Activated CD8-positive, alpha-beta memory T cell treated with anti-CD3 and anti-CD28 coated beads, Interleukin-2, amount 50 U/mL, for 4 hours (primary cell): Measurements from ENCODE around the gene PCCB.
"Not testable (repeated sequence)": the region's sequence is repeated elsewhere in the genome, so short reads cannot be mapped to it uniquely, and the experiment has no call there.

Experiments
- DNase-seq: peaks from one replicate; pipeline ENCODE4 v3.0.0-alpha.2; 2020

The PCCB gene

DNA sequence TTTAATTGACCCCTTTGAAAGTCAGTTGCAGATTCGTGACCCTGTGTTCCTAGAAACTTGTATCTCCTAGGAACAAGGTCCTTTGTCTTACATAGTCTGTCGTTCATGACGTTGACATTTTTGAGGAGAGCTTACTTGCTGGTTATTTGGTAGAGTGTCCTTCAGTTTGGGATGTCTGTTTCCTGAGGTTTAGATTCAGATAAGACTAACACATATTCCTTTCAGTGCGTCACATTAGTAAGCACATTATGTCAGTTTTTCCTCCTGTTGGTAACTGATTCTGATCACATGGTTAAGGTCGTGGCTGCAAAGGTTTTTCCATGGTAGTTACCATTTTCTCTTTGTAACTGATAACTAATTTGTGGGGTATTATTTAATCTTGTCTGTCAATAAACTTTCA lies 80.8 kb downstream of the PCCB start:
- DNase-seq = no peak

DNA sequence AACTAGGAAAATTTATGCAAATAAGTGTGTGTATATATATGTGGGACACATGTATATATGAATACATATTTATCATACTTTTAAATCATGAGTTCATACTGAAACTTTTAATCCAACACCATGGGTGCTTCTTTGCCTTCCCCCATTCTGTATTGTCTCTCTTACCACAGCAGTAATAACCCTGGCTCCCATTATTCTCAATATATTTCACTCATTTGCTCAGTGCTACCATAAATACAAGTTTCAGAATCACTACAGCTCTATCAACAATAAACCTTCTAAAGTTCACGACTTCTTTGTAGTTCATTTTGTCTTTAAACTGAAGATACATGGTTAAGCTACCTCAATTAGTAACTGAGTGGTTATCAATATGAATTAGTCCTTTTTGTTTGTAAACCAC lies 82.2 kb downstream of the PCCB start:
- no peak for DNase-seq

DNA sequence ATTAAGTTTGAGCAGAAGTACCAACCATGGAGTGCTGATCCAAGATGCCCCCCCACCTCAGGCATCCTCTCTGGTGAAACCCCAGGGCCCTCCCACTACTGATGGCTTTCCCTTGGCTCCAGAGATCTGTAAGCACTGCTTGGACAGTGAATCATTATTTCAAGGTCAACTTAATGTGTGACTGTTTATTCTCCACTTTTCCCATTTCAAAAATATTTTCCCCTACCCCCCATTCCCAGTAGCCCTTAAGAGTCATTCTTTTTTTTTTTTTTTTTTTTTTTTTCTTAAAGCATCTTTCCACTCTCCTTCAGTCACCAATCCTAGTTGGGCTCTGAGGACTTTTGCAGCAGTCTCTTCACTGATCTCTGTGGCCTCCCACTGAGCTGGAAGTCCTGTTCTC lies 82.6 kb downstream of the PCCB start:
- DNase-seq = no peak

DNA sequence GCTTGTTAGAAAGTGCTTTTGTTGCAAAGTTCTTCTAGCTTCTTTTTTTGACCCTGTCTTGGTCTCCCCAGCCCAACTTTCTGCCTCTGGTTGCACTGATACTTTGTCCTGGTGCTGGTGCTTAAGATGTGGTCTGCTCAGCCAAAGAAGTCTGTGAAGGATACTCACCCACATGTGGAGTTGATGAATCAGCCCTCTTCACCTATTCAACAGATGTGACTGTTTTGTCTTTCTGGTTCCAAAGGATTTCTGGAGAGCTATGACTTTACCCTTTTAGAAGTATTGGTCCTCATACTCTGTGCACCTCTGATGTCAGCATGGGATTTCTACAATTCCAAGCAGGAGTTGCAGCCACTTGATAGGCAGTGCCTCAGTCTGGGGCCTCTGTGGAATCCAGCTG lies 84.1 kb downstream of the PCCB start:
- no peak for DNase-seq

DNA sequence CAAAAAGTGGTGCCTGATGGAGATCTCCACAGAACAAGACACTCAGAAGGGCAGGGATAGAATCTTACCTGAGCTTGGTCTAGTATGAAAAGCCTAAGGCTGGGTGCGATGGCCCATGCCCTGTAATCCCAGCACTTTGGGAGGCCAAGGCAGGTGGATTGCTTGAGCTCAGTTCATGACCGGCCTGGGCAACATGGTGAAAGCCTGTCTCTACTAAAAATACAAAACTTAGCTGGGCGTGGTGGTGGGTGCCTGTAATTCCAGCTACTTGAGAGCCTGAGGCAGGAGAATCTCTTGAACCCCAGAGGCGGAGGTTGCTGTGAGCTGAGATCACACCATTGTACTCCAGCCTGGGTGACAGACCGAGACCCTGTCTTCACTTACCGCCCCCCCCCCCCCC lies 84.6 kb downstream of the PCCB start:
- not testable (repeated sequence) for DNase-seq

DNA sequence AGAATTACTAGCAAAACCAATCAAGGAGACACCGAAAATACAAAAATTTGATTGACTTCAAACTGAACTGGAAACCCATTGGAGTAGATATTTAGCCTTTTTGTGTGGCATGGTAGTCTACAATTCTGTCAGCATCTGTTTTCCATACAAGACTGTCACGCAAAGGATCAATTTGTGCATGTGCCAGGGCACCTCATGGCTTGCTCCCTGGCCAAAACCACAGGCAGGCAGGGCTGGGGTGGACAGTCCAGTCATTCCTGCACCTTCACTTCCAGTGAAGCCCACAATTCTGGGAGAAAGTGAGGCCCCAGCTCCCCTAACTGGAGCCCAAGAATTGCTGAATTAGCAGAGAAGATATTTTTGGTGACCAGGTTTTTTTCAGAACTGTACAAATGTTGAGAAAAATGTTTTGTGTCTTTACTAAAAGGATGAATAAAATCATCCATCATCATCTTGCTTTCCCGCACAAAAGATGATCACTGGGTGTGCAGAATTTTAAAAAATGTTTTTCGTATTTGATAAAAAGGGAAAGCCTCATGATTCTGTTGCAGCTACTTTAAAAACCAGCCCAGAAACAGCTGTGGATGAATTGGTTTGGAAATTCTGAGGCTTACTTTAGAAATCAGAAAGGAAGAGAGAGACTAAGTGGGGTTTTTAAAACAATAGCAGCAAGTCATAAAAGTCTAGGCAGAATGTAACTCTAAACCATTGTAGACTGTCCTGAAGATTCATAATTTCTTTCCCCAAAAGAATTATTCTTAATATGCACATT lies 86.4 kb downstream of the PCCB start:
- DNase-seq = no peak

DNA sequence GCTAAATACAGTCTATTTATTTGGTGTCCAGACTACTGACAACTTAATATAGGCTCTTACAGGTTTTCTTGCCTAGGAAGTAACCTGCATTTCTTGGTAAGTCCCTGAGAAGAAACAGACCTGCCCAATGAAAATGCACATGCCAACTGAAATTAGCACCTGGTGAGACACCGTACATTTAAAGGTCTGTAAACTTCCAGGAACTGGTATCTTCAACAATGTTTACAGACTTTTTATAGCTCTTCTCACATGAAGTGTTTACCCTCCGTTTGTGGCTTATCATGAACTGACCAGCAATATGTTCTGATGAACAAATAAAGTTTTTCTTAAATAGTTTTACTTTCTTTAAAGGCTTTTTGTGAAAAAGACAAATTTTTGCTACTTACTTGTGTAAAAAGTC lies 93.3 kb downstream of the PCCB start:
- no peak for DNase-seq

DNA sequence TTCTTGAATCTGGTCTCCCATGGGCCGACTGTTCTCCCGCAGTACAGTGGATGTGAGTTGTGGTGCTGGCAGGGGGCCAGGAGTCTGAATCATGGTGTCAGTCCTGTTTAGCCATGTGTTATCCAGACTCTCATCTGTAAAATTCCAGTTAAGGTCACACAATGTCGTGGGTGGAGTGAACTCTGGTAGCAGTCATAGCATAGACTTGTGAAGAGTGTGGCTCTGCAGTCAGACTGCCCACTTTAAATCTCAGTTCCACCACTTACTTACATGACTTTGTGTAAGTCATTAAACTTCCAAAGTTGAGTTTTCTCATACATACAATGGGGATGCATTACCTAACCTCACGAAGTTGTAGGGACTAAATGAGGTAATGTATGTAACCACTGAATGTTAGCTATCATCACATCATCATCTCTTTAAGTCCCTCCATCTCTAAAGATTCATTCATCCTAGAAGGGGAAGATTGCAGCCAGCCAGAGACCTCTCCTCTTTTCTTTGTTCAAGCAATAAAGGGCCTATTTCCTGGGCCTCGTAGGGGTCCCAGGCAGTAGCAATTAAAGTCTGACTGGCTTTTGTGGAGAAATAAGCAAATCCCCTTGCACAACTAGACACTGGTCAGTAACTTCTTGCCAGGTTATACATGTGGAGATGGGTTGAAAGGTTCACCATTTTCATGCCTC lies 93.9 kb downstream of the PCCB start:
- no peak for DNase-seq

DNA sequence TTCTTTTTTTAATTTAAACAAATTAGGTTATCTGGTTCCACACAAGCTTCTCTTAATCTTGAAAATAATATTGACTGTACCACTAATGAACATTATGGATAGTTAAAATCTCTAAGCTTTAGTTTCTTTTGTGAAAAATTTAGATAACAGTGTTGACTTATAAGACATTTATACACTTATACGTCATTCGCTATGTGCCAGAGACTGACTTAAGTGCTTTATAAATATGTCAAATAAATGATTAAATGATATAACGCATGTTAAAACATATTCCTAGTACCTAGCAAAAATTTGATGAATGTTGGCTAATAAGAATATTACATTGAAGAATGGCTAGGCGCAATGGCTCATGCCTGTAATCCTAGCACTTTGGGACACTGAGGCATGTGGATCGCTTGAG lies 96.3 kb downstream of the PCCB start:
- no peak for DNase-seq

DNA sequence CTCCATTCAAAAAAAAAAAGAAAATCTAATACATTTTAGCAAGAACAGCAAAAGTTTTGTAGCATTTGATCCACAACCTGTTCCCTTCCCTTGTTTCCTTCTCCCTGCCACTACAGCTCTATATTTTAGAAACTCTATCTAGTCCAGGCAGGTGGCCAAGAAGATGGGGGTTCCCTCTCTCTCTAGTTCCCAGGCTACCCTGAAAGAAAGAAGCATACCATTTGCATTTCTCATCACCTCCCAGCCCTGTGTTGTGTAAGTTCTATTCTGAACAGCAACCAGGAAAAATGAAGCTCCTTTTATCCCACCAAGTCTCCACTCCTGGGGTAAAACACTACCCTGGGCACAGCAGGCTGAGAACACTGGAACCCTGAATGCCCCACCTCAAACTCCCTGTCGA lies 100.0 kb downstream of the PCCB start:
- no peak for DNase-seq

DNA sequence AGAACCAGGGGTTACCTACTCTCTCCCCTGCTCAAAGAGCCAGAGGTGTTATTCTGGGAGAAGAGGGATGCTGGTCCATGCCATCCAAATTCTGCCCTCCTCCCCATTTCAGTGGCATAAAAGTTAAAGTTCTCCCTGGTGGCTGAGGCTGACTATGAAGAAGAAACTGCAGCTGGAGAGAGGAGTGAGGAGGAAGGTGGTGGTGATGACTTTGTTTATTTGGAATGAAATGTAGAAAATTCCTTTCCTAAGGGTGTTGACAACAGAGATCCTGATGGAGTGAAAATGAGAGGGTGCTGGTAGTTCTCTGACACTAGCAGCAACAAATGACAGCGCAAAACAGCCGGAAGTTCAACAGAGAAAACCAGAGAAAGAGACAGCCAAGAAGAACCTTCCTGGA lies 100.4 kb downstream of the PCCB start:
- no peak for DNase-seq

DNA sequence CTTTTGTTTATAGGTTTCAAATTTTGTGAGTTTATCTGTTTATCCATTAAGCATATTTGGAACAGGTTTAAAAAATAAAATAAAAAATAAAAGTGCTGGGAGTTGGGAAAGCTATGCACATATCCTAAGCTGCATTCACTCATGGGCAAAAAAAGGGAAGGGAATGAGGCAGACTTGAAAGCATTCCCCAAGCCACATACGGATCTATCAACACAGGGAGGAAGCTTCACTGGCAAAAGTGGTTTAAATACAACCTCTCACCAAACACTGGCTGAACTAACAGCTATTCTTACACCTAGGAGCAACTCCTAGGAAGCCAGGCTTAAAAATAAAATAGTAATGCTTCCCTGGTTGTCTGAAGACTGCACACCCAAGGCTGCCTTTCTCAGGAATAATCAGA lies 101.2 kb downstream of the PCCB start:
- DNase-seq = no peak

DNA sequence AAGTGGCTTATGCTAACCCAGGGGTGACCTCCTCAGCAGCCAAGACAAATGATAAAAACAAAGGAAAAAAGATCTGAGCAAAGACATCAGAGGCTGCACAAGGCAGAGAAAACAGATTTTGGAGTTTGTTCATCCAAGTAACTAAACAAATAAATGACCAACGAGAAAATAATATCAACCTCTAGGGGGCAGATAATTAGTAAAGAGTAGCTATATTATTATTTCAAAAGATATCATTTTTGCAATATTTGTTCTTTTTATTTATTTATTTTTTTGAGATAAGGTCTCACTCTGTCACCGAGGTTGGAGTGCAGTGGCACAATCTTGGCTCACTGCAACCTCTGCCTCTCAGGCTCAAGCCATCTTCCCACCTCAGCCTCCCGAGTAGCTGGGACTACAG lies 101.8 kb downstream of the PCCB start:
- no peak for DNase-seq

DNA sequence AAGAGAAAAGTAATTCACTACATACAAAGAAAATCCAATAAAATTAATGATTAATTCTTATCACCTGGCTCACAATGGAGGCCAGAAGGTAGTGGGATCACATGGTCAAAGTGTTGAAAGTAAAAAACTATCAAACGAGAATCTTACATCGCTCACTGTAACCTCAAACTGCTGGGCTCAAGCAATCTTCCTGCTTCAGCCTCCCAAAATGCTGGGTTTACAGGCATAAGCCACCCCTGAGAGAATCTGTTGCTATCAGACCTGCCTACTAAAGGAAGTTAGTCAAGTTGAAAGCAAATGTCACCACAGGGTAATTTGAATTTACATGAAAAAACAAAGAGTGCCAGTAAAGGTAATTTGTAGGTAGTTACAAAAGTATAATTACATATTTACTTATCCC lies 103.3 kb downstream of the PCCB start:
- DNase-seq = no peak

DNA sequence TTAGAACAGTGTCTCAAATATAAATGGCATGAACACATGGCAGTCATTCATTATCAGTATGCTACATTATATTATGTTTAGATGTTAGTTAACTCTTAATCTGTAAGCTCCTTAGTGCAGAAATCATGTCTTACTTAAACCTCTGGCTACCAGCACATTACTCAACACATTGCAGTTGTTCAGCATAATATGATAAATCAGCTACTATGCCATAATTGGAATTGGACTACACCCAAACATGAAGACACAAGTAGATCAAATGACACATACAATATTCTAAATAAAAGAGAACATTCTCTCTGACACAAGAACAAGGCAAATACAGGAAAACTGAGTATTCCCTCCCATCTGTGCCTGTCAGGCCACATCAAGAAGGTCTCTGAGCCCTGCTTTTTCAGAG lies 116.1 kb downstream of the PCCB start:
- no peak for DNase-seq

DNA sequence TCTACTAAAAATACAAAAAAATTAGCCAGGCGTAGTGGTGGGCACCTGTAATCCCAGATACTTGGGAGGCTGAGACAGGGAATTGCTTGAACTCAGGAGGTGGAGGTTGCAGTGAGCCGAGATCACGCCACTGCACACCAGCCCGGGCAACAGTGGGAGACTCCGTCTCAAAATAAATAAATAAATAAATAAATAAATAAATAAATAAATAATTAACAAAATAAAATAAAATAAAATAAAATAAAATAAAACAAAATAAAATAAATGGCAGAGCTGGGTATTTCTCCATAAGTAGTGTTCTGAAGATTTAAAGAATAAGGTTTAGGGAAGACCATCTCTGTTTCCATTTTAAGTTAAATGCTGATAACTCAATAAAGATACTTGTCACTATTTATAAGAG lies 125.7 kb downstream of the PCCB start:
- not testable (repeated sequence) for DNase-seq

DNA sequence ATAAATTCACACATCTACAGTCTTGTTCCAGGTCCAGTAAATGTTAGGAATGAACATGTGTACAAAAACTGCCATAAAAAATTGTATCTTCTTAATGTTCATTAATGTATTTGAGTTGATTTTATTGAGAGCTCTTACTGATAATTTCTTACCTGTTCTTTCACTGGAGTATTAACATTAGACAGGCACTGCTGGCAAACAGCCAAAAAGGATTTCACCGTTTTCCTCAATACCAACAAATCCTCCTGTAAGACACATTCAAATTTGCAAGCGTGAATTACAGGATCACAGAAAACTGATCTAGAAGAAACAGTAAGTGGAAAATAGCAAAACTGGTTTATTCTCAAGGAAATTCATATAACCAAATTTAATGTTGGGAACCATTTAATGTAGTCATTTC lies 127.4 kb downstream of the PCCB start:
- DNase-seq = no peak

DNA sequence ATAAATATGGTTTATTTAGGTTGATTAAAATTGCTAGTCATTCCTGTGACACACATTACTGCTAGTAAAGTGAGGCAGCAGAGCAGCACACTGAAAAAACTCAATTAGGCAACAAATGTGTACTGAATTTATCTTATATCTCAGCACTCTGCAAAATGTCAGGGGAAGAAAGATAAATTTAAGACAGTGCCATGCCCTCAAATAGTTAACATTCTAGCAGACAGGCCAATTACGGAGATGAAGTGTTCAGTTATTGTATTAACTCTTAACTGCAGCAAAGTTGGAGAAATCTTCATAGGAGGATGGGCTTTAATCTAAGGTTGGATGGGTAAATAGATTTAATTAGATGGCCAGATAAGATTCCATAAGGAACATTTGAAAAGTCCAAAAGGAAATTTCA lies 127.9 kb downstream of the PCCB start:
- no peak for DNase-seq
